Neutrophil (primary cell): ENCODE measurements around the gene C4B.
"Not testable (repeated sequence)": the region's sequence is repeated elsewhere in the genome, so short reads cannot be mapped to it uniquely, and the experiment has no call there.

ENCODE experiments used
- H3K27ac ChIP-seq: fragments of 200-600 bp; sonication (generic); 2 replicates; pipeline ENCODE4 v1.5.1; 2016; ENCODE audit warnings: mild to moderate bottlenecking, moderate library complexity
- H3K27me3 ChIP-seq: fragments of 200-600 bp; sonication (generic); 2 replicates; pipeline ENCODE4 v1.6.0; 2016; ENCODE audit warnings: mild to moderate bottlenecking
- H3K36me3 ChIP-seq: fragments of 200-600 bp; sonication (generic); 2 replicates; pipeline ENCODE4 v1.5.1; 2017
- H3K4me1 ChIP-seq, 2 experiments: fragments of 200-600 bp in 1 of 2; sonication (generic) in 1 of 2; 1 replicate in 1 of 2; 2 replicates in 1 of 2; pipeline versions ENCODE4 v1.5.1 to v1.6.1; 2013 to 2016; ENCODE audit warnings: low read depth in 1 of 2, low read length in 1 of 2, mild to moderate bottlenecking in 1 of 2, moderate library complexity in 1 of 2; ENCODE audit not compliant: control insufficient read depth in 1 of 2, insufficient read depth in 1 of 2
- H3K4me3 ChIP-seq, 2 experiments: fragments of 200-600 bp in 1 of 2; sonication (generic) in 1 of 2; 1 replicate in 1 of 2; 2 replicates in 1 of 2; pipeline ENCODE4 v1.5.1; 2013 to 2016; ENCODE audit warnings: low read depth in 1 of 2, low read length in 1 of 2, mild to moderate bottlenecking in 1 of 2, moderate library complexity in 1 of 2
- H3K9me3 ChIP-seq: fragments of 200-600 bp; sonication (generic); 2 replicates; pipeline ENCODE4 v1.5.1; 2016
- TF ChIP-seq, protein P1 (sequence below): fragments of 200-600 bp; sonication (generic); IDR thresholded peaks from 2 replicates; pipeline ENCODE4 v1.5.1; 2016; ENCODE audit warnings: antibody characterized with exemption

C4B gene

GRCh38 chr6:32050562-32050961 is 36.0 kb downstream of the C4B start:
- TF ChIP-seq, protein P1, sequence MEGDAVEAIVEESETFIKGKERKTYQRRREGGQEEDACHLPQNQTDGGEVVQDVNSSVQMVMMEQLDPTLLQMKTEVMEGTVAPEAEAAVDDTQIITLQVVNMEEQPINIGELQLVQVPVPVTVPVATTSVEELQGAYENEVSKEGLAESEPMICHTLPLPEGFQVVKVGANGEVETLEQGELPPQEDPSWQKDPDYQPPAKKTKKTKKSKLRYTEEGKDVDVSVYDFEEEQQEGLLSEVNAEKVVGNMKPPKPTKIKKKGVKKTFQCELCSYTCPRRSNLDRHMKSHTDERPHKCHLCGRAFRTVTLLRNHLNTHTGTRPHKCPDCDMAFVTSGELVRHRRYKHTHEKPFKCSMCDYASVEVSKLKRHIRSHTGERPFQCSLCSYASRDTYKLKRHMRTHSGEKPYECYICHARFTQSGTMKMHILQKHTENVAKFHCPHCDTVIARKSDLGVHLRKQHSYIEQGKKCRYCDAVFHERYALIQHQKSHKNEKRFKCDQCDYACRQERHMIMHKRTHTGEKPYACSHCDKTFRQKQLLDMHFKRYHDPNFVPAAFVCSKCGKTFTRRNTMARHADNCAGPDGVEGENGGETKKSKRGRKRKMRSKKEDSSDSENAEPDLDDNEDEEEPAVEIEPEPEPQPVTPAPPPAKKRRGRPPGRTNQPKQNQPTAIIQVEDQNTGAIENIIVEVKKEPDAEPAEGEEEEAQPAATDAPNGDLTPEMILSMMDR: no peak
- H3K36me3 ChIP-seq: no peaks in the 10 kb centered on the region
- no peak overlapping the region for H3K27ac ChIP-seq
- H3K9me3 ChIP-seq: no peaks in the 10 kb centered on the region
- no peak overlapping the region for H3K4me3 ChIP-seq
- no peaks in the 10 kb centered on the region for H3K4me1 ChIP-seq
- no peaks in the 10 kb centered on the region for H3K27me3 ChIP-seq

- H3K36me3 ChIP-seq: not testable (repeated sequence)
Observed at GRCh38 chr6:32052626-32053025, 38.0 kb downstream of the C4B start.

GRCh38 chr6:32053314-32053713 is 38.7 kb downstream of the C4B start:
- H3K27me3 ChIP-seq, H3K27ac ChIP-seq, H3K36me3 ChIP-seq, H3K4me3 ChIP-seq, H3K4me1 ChIP-seq, H3K9me3 ChIP-seq: not testable (repeated sequence)

More at GRCh38 chr6:32052626-32053025, 38.0 kb downstream of the C4B start:
- H3K27me3 ChIP-seq, H3K27ac ChIP-seq, H3K4me1 ChIP-seq, H3K4me3 ChIP-seq, H3K9me3 ChIP-seq: not testable (repeated sequence)

- not testable (repeated sequence) for H3K36me3 ChIP-seq, H3K27me3 ChIP-seq, H3K9me3 ChIP-seq, H3K27ac ChIP-seq, H3K4me1 ChIP-seq, H3K4me3 ChIP-seq
Observed at GRCh38 chr6:32055756-32056155, 41.2 kb downstream of the C4B start.

DNA sequence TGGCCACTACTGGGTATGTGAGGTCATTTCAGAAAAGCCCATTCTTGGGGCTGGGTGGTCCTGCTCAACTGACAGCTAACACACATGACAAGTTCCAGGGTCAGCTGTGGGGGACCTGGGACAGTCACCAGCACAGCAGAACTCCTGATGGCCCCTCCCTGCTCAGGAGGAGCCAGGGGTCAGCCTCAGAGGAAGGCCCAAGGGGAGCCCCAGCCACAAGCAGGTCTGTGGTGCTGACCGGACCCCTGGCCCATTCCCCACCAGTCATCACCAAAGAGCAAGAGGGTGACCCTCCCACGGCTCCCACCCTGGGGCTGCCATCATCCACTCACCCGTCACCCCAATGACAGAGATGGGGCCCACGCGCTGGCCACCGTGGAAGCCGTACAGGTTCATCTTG is 41.7 kb downstream of the C4B start:
- TF ChIP-seq, protein P1: no peak
- Histone ChIP-seq H3K27ac (no peak overlapping the region), H3K36me3 (no peaks in the 10 kb centered on the region), H3K4me1 (no peaks in the 10 kb centered on the region), H3K9me3 (no peaks in the 10 kb centered on the region), H3K4me3 (no peak overlapping the region), H3K27me3 (peaks cover 4% of the 10 kb centered on the region)

GRCh38 chr6:32057966-32058365 is 43.4 kb downstream of the C4B start:
- Histone ChIP-seq H3K36me3 (no peaks in the 10 kb centered on the region), H3K4me1 (no peaks in the 10 kb centered on the region), H3K27ac (no peak overlapping the region), H3K27me3 (peaks cover 4% of the 10 kb centered on the region), H3K9me3 (no peaks in the 10 kb centered on the region), H3K4me3 (no peak overlapping the region)
- TF ChIP-seq, protein P1: no peak

GRCh38 chr6:32058511-32058963 is 43.9 kb downstream of the C4B start:
- Histone ChIP-seq H3K9me3 (no peaks in the 10 kb centered on the region), H3K27me3 (peaks cover 4% of the 10 kb centered on the region), H3K4me1 (no peaks in the 10 kb centered on the region), H3K27ac (no peak overlapping the region), H3K36me3 (no peaks in the 10 kb centered on the region), H3K4me3 (no peak overlapping the region)
- TF ChIP-seq, protein P1: no peak
